ENCODE measurements around the gene OTULIN.

Gene OTULIN

GRCh38 chr5:14669415-14669814, 4.9 kb downstream of the OTULIN start:
- no peak for DNase-seq

GRCh38 chr5:14669975-14670374, 5.5 kb downstream of the OTULIN start:
- DNase-seq = no peak

- no peak for DNase-seq
These were observed 6.9 kb downstream of the OTULIN start for GRCh38 chr5:14671414-14671813.

GRCh38 chr5:14672082-14672481, 7.6 kb downstream of the OTULIN start:
- DNase-seq = no peak

GRCh38 chr5:14672484-14673394, 8.2 kb downstream of the OTULIN start:
- DNase-seq = no peak

GRCh38 chr5:14673443-14673842, 8.9 kb downstream of the OTULIN start:
- no peak for DNase-seq

GRCh38 chr5:14674983-14675854, 10.7 kb downstream of the OTULIN start:
- DNase-seq = peak in 1 of 2 experiments; percentile 32

GRCh38 chr5:14675865-14676300, 11.4 kb downstream of the OTULIN start:
- no peak for DNase-seq

GRCh38 chr5:14676320-14676719, 11.8 kb downstream of the OTULIN start:
- DNase-seq = peak; percentile 30 to 41

- DNase-seq = no peak
These were observed 14.3 kb downstream of the OTULIN start for GRCh38 chr5:14678773-14679334.

- no peak for DNase-seq
These were observed 15.1 kb downstream of the OTULIN start for GRCh38 chr5:14679595-14679994.

- DNase-seq = no peak
These were observed 16.8 kb downstream of the OTULIN start for GRCh38 chr5:14681236-14681752.

- DNase-seq = no peak
These were observed 19.5 kb downstream of the OTULIN start for GRCh38 chr5:14683906-14684455.

- DNase-seq = no peak
These were observed 20.2 kb downstream of the OTULIN start for GRCh38 chr5:14684757-14685156.

- peak; percentile 48 to 61 for DNase-seq
These were observed 21.2 kb downstream of the OTULIN start for GRCh38 chr5:14685757-14686156.

GRCh38 chr5:14686517-14686916, 22.0 kb downstream of the OTULIN start:
- no peak for DNase-seq

GRCh38 chr5:14687023-14687665, 22.6 kb downstream of the OTULIN start:
- DNase-seq = no peak

- no peak for DNase-seq
These were observed 28.6 kb downstream of the OTULIN start for GRCh38 chr5:14693070-14693469.

GRCh38 chr5:14695152-14695551, 30.6 kb downstream of the OTULIN start:
- no peak for DNase-seq

- DNase-seq = no peak
These were observed 31.5 kb downstream of the OTULIN start for GRCh38 chr5:14696057-14696456.

- DNase-seq = no peak
These were observed 32.3 kb downstream of the OTULIN start for GRCh38 chr5:14696851-14697250.

- DNase-seq = no peak
These were observed 34.0 kb downstream of the OTULIN start for GRCh38 chr5:14698495-14698894.

All from activated CD4-positive, alpha-beta T cell treated with anti-CD3 and anti-CD28 coated beads, Interleukin-2, amount 50 U/mL, for 48 hours (primary cell).